ENCODE data around the gene ACYP2.
"Not testable (repeated sequence)": the region's sequence is repeated elsewhere in the genome, so short reads cannot be mapped to it uniquely, and the experiment has no call there.

The ACYP2 gene

DNA sequence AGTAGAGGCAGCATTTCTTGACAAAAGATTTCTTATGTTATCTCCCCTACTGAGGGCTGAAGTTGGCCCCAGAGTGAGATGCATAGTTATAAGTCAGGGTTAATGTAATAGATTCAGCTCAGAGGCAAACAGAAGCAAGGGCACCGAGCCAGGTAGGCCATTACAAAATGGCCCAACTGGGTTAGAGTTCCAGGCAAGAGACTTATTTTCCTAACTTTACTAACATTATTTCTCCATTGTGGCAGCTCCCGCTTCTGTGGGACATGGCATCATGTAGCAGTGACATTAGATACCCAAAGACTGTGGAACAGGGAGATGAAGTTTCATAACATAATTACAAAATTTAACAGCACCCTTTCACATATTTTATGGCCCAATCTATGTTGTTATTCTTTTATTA is 113.5 kb downstream of the ACYP2 start:
- no peak for DNase-seq

DNA sequence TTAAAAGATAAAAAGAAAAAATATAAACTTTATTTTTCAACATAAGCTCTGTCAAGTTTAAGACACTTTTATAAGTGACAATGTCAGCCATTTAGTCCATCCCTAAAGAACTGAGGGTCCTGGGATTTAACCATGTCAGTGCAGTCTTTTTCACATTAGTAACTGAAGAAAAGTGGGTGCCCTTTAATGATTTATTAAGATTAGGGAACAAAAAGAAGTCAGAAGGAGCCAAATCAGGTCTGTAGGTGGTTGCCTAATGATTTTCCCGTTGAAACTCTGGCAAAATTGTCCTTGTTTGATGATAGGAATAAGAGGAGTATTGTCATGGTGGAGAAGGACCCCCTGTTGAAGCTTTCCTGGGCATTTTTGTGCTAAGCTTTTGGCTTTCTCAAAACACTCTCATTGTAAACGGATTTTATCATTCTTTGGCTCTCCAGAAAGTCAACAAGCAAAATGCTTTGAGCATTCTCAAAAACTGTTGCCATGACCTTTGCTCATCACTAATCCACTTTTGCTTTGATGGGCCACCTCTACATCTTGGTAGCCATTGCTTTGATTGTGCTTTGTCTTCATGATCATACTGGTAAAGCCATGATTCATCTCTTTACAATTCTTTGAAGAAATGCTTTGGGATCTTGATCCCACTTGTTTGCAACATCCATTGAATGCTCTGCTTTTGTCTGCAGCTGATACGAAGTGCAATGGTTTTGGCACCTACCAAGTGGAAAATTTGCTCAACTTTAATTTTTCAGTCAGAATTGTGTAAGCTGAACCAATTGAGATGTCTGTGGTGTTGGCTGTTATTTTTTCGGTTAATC is 118.6 kb downstream of the ACYP2 start:
- DNase-seq, result no peak

DNA sequence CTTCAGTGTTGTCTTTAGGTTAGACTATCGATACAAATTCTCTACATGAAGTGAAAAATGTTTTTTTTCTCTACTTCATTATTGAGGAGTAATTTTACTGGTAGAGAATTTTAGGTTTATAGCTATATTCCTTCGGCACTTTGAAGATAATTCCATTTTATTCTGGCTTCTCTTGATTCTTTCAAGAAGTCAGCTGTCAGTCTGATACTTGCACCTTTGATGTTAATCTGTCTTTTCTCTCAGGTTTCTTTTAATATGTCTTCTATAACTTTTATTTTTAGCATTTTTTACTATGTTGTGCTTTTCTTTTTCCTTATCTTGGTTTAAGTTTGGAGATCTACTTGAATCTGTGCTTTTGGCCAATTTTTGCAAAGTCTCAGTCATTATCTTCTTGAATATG is 122.0 kb downstream of the ACYP2 start:
- no peak for DNase-seq

DNA sequence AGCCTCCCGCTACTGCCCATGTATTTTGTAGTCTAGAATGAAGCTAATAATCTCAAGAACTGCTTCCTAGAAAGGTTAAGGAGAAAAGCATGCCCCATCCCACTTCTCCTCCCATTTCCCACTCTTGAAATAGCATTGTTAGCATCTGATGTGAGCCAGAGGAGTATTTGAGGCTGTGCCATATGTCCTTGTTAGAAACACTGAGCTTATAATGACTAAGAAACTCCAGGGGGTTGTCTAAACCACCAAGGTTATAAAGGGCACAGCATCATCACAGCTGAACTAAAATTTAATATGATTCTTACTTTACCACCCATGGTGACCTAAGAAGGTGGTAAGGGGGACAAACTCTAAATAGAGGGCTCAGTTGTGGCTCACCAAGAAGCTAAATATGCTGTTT is 124.0 kb downstream of the ACYP2 start:
- DNase-seq, result no peak

DNA sequence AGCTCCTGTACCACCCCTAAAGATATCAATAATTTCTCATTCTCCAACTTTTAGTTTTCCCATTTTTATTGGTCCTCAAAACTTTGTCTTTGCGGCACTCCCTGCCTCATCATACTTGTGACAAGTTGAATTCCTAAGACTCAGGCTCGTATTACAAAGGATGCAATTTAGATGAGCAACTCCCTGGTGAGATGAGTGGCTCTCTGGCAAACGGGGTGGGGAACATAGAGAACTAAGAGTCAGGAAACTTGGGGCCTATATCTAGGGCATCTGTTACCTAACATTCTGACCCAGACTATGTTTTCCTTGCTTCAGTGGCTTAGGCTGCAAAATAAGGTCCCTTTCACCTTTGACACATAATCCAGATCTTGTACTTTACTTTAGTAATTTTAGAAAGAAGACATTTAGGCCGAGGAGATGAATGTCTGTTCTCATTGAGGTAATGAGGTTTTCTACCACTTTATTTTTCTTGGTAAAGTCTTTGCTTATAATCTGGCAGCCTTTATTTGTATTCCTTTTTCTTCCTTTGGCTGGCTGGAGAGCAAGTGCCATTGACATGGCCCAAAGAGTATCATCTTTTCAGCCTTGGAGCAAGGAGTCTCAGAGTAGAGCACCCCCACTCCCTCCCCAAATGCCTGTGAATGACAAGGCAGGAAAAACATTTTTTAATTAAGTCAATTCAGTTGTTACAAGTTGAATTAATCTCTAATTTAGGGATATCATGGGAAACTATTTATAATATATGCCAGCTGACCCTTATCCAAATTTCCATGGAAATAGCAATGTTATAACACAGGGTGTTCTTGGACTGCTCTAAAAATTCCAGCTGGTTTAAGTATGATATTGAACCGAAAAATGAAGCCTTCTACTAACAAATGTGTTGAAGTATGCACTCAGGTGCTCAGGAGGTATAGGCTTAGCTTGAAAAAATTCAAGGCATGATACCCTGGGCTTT is 125.4 kb downstream of the ACYP2 start:
- no peak for DNase-seq

DNA sequence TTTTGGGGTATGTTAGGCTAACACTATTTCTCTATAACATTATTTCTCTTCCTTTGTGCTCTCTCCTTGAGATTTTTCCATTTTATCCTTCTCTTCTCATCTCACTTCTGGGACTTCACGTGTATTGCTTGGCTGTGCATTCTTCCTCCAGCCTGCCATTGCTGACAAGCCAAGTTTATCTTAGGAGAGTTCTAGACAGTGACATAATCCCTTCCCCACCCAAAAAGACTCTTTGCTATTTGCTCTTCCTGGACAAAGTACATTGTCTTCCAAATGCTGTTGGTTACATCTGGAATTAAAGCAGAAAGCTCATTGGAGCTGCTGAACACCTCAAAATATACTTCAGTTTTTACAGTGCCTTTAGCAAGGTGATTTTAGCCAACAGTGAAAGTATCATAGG is 131.7 kb downstream of the ACYP2 start:
- no peak for DNase-seq

DNA sequence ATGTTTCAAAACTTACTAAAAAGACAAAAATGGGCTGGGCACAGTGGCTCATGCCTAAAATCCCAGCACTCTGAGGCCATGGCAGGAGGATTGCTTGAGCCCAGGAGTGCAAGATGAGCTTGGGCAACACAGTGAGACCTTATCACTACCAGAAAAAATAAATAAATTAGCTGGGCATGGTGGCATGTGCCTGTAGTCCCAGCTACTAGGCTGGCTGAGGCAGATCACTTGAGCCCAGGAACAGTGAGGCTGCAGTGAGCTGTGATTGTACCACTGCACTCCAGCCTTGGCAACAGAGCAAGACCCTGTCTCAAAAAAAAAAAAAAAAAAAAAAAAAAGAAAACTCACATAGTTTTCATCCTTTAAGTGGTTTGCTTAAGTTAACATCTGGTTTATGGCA is 134.2 kb downstream of the ACYP2 start:
- DNase-seq, result no peak

DNA sequence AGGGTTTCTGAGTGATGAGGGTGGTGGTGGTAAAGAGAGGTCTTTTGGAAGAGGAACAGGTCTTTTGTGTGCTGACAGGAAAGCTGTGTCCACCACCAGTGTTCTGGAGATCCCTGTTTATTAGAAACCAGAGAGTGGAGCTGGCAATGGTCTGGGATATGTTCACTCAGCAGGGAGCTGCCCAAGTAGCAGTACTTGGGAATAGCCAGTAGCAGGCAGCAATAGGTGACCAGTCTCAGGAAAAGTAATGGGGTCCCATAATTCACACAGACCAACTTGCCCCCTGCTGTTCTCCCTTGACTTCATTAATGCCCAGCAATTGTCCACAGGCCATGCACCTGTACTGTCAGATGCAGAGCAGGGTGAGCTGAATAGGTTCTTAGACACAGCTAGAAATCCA is 138.8 kb downstream of the ACYP2 start:
- DNase-seq, result no peak

DNA sequence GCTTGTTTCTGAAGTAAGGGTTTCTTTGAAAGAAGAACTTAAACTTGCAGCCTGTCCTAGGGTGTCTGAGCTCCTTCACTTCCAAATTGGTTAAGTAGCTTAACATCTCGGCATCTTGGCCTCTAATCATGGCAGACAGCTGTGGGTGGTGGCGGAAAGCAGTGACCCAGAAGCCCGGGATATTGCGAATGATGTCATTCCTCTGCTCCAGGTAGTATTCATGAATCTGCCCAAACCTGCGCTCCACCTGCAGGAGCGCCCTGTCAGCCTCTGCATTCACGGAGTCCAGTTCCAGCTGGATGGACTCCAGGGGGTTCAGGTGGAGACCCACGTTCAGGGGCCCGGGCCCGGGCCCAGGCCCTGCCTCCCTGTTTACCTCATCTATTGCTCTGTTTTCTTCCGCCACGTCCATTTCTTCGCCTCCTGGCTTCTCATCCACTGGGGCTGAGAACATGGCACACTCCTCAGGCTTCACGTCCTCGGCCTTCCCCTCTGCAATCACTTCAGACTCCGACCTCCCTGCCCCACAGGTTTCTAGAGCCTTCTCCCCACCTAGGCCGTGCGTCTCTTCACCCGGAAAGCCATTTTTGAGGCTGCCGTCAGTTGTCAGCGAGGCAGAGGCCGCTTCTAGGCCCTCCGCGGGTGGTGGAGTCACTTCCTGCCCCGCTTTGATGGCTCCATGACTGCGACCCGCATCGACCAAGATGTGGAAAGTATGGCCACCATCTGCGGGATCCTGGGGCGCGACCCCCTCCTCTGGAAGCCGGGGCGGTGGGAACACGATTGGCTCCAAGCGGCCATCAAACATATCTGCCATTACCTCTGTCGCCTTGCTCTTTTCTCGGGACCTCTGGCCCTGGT is 140.0 kb downstream of the ACYP2 start:
- no peak for DNase-seq

DNA sequence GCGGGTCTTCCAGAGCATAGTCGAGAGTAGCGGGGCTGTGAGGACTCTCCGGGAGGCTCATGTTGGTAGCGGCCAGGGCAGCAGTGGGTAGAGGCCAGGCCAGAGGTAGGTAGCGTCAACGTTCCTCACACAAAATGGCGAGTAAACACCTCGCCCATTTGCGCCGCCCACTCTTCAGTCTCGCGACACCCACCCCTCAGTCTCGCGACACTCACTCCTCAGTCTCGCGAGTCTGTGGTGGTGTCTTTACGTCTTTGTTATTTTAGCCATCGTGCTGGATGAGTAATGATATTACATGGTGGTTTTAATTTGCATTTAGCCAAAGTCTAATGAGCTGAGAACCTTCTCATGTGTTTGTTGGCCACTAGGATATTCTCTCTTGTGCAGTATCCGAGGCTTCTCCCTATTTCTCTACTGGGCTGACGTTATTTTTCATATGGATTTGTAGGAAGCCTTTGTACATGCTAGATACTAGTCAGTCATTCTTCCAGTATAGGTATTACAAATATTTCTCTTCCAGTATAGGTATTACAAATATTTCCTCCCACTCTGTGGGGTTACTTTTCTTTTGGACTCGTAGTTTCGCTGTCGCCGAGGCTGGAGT is 140.8 kb downstream of the ACYP2 start, which contains the start of gene TSPYL6:
TSS of gene TSPYL6 (minus strand) at position 139 of the 604 bp plus-strand sequence. CDS start at position 61, 78 bp downstream.
- no peak for DNase-seq

DNA sequence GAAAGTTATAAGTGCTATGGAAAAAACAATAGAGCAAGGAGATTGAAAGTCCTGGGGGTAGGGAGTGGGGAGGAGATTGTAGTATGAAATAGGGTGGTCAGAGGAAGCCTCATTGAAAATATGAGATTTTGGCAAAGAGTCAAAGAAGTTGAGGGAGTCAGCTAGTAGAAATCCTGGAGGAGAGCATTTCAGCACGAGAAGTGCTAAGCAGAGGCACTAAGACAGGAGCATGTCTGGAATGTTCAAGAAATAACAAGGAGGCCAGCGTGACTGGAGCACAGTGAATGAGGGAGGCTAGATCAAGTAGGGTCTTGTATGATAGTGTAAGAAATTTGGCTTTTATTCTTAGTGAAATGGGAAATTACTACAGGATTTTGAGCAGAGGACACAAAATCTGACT is 142.8 kb downstream of the ACYP2 start:
- no peak for DNase-seq

DNA sequence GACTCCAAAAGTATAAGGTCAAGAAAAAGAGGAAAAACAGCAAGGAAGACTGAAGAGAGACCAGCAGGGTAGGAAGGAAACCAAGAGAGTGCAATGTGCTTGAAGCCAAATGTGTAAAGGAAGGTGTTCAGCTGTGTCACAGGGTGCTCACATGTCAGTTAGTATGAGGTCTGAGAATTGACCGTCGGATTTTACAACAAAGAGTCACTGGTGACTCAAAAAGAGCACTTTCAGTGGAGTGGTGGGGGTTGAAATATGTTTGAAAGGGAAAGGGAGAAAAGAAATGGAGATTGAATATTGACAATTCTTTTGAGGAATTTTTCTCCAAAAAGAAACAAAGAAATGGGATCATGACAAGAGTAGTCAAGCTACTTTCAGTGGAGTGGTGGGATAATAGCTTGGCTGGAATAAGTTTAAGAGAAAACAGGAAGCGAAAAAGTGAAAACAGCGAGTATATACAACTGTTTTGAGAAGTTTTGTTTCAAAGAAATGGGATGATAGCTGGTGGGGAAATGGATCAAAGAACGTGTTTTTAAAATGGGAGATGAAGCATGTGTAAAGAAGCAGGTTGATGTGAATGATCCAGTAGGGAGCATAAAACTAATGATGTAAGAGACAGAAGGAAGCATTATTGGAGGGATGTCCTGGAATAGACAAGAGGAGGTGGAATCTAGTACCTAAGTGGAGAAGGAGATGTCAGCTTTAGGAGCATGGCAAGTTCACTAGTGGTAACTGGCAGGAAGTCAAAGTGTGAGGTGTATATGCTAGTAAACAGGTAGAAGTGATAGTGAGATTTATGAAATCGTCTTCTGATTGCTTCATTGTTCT is 144.2 kb downstream of the ACYP2 start:
- no peak for DNase-seq

DNA sequence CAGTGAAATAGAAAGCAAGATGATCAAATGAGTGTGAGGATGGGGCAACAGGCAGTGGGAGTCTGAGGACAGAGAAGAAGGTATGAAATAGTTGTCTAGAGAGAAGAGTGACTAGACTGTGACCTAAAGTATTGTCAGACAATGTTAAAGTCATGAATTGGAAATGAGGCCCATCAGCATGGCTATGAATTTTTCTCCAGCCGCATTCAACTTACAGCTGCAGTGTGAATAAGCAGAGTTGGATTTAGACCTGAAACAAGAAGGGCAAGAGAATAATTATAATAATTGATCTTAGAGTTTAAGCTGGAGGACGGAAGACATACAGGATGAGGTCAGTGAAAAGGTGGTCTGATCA is 144.8 kb downstream of the ACYP2 start:
- DNase-seq, result no peak

DNA sequence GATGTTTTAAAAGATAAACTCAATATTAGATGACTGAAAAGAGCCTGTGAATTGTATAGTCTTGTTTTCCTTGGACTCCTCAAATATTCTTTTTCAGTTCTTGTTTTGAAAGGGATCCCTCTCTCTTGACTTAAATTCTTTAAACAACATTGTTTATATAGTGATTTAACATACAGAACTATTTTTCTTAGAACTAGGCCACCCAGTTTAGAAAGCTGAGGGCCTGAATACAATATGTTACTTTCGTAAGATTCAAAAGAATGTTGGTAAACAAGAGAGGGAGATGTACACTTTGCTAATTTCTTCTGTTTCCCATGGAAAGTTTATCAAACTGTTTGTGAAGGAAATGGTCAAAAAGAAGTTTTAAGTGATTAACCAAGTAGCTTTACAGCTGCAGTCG is 146.1 kb downstream of the ACYP2 start:
- no peak for DNase-seq

DNA sequence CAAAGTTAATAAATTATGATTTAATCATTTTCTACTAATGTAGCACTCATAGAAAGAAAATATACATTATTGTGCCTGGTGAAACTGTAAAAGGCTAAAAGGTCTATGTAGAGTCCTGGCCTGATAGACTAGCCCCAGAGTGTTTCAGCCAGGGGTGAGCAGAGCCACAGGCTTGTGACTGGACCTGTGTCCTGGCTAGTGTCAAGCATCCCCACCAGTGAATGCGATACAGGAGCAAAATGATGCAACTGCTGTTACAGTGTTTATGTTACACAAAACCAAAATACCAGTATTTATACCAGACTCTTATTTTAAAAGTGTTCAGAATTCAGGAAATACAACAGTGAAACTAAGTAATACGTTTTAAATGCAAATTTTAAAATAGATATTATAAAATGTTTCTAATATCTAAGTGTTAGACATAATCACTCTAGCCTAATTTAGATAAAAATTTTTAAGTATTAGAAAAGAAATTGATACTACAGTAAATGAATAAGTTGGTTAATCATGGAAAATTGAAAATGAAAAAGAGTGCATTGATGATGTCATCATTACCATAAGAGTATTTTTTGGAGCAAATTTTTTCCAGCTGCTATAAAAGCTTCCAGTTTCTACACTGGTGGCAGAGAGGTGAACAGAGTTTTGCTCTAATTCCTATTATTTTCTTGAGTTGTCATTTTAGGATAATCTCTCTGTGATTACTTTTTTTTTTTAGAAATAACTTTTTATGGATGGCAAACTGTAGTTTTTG is 146.8 kb downstream of the ACYP2 start:
- no peak for DNase-seq

DNA sequence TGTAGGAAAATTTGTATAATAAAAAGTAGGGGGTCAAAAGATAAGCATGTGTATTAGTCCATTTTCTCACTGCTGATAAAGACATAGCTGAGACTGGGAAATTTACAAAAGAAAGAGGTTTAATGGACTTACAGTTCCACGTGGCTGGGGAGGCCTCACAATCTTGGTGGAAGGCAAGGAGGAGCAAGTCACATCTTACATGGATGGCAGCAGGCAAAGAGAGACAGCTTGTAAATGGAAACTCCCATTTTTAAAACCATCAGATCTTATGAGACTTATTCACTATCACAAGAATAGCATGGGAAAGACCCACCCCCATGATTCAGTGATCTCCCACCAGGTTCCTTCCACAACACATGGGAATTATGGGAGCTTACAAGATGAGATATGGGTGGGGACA is 149.7 kb downstream of the ACYP2 start:
- DNase-seq, result not testable (repeated sequence)

DNA sequence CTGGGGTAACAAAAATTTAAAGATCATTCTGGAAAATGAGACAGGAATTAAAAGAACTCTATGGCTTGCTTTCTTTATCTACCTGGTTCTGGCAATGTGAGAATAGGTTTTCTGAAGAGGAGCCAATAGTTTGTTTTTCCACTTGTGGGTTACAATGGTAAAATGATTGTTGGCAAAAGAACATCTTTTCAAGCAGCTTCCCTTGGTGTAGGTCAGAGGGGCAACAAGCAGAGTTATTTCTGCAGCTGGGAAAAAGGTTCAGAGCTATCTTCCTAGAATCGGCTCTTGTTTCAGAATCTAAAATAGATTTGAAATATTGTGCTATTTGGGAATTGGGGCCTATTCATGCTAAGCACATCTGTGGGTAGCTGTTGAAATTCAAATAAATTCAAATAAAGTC is 152.2 kb downstream of the ACYP2 start:
- DNase-seq, result peak; percentile 51

DNA sequence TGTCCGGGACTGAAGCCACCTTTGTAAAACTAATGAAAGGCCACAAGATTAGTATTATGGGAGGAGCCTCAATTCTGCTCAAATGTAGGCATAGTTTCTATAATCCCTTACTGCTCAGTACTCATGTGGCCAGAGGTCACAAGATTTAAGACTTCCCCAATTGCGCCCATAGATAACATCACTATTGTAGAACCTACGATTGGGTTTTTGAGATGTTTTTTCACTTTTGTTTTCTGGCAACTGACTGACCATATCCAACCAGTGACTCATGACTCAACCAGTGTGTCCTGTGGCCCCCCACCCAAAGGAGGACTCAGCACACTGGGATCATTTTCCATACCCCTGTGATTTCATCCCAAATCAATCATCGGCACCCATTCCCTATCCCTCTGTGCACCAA is 155.8 kb downstream of the ACYP2 start:
- no peak for DNase-seq

DNA sequence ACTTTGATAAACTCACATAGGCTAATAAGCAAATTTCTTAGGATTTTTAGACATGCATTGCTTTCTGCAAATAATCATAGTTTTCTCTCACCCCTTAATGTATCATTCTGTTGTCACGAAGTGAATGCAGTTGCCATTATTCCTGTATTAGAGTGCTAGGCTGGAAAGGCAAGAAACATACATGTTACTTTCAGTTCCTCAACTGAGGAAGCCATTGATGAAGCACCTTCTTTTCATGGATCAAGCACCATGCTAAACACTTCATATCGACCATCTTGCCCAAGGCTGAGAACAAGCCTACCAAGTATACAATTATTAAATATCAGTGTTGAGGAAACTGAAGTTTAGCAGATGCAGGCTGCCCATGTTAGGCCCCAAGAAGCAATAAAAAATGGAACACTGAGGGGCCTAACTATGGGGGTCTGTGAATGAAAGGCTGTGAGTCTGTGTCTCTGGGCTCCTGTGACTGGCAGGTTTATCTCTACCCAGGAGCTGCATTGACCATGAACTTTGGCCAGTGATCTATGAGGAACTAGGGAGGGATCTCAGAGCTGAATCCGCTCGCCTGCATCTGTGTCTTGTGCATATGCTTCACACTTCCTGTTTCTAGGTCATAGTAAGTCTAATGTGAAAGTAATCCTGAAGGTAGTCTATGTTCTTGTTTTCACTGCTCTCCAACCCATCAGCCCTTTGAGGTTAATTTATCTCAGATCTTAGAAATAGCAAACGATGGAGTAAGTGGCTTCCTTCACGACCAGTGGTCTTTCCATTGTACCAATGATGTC is 156.6 kb downstream of the ACYP2 start:
- DNase-seq, result no peak

DNA sequence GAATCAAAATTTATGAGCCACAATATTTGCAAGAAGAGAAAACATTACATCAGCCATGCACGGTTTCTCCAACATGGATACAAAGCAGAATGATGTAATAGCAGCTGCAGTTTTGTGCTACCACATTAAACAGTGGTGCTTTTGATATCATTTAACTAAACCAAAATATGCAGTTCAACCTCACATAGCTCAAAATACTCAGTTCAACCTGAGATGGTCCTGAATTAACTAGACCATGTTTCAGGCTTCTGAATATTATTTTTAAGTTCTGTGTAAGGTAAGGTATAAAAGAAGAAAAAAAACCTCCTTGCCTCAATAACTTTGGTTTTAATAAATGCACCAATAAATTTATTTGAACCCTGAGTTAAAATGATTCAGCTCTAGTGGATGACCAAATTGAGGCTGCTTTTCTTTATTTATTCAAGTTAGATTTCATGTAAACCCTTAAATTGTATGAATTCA is 159.4 kb downstream of the ACYP2 start:
- no peak for DNase-seq

Data from NCI-H2029 treated with DMSO at 0.1 percent for 48 hours (cell line).